Cardiac muscle cell (in vitro differentiated cells and primary cell): ENCODE results near the gene LOXL4. TPM values are rescaled to one million over a fixed set of nuclear protein-coding genes. Genes with fewer than 3 reads are reported as not detected.

Source experiments
- DNase-seq, 2 donors: peaks; one replicate each; pipeline versions ENCODE4 v3.0.0 to v3.0.0-alpha.2; 2010 to 2017; ENCODE audit warnings: low read depth in 1 of 2, low spot score in 1 of 2
- H3K27ac ChIP-seq: fragments of 200-600 bp; sonication (generic); 2 replicates; pipeline ENCODE4 v1.5.1; 2016
- H3K27me3 ChIP-seq: fragments of 200-600 bp; sonication (generic); 2 replicates; pipeline ENCODE4 v1.6.0; 2016; ENCODE audit warnings: control low read depth
- H3K36me3 ChIP-seq: fragments of 200-600 bp; sonication (generic); 2 replicates; pipeline ENCODE4 v1.5.1; 2016; ENCODE audit warnings: control low read depth
- H3K4me1 ChIP-seq: fragments of 200-600 bp; sonication (generic); 2 replicates; pipeline ENCODE4 v1.8.1; 2017; ENCODE audit warnings: low read depth, mild to moderate bottlenecking, mixed run types
- H3K4me3 ChIP-seq: fragments of 200-600 bp; sonication (generic); 2 replicates; pipeline ENCODE4 v1.5.1; 2016; ENCODE audit warnings: mild to moderate bottlenecking
- H3K9me3 ChIP-seq: fragments of 200-600 bp; sonication (generic); 2 replicates; pipeline ENCODE4 v1.5.1; 2017; ENCODE audit warnings: low read depth, mild to moderate bottlenecking, control low read depth
- polyA plus RNA-seq: library from polyadenylated mRNA; unstranded; fragments of >200 nt; fragmentation: Nextera tagmentation; extraction: Ambion mirVana; gene quantifications from 2 replicates; pipeline ENCODE4 v1.2.1, GENCODE V29; 2016
- total RNA-seq: library from RNA; depleted of rRNA; stranded (reverse); fragments of >200 nt; gene quantifications from 2 replicates; pipeline ENCODE4 v1.2.3, GENCODE V29; 2016
- TF ChIP-seq, protein P1 (sequence below): IDR thresholded peaks from 2 replicates; pipeline ENCODE4 v1.5.1; 2012; ENCODE audit warnings: low read depth, mild to moderate bottlenecking, low read length

The LOXL4 gene
- total RNA-seq (2.2 and 10.9 TPM in 2 replicates), polyA plus RNA-seq (3.1 and 9.1 TPM in 2 replicates)

- Histone ChIP-seq H3K27ac (peak within 1 kb of the TSS; percentile 57), H3K36me3 (no peaks in the 10 kb centered on the region), H3K27me3 (no peaks in the 10 kb centered on the region), H3K4me3 (peak within 1 kb of the TSS; percentile 17), H3K4me1 (peaks cover 25% of the 10 kb centered on the region), H3K9me3 (no peaks in the 10 kb centered on the region)
- DNase-seq, result peak; percentile 40 to 47
- TF ChIP-seq, protein P1, sequence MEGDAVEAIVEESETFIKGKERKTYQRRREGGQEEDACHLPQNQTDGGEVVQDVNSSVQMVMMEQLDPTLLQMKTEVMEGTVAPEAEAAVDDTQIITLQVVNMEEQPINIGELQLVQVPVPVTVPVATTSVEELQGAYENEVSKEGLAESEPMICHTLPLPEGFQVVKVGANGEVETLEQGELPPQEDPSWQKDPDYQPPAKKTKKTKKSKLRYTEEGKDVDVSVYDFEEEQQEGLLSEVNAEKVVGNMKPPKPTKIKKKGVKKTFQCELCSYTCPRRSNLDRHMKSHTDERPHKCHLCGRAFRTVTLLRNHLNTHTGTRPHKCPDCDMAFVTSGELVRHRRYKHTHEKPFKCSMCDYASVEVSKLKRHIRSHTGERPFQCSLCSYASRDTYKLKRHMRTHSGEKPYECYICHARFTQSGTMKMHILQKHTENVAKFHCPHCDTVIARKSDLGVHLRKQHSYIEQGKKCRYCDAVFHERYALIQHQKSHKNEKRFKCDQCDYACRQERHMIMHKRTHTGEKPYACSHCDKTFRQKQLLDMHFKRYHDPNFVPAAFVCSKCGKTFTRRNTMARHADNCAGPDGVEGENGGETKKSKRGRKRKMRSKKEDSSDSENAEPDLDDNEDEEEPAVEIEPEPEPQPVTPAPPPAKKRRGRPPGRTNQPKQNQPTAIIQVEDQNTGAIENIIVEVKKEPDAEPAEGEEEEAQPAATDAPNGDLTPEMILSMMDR, result no peak
Observed at GRCh38 chr10:98267894-98268693, at the start of gene LOXL4. LOXL4 (minus strand) TSS chr10:98268194; CDS start chr10:98263019, 5,175 bp downstream.

DNA sequence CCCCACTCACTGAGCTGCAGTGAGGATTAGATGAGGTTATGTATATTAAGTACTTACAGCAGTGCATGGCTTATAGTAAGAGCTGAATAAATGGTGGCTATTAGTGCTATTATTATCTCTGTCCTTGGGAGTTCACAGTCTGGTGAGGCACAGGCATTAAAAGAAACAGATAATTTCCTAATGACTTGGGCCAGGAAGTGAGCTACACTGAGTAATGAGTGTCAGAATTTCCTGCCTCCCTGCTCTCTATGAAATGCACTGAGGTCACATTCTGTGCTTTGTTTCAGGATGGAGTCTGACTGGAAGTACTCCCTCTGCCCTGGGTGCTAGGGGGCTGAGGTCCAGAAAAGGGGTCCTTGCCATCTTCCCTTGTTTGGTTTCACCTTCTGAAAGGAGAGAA is 48.7 kb upstream of the LOXL4 start:
- TF ChIP-seq, protein P1, result no peak
- H3K4me1 ChIP-seq, result peaks cover 15% of the 10 kb centered on the region
- peak in 1 of 2 donors; percentile 58 for DNase-seq
- no peaks in the 10 kb centered on the region for H3K9me3 ChIP-seq
- H3K27me3 ChIP-seq, result no peaks in the 10 kb centered on the region
- H3K36me3 ChIP-seq, result no peaks in the 10 kb centered on the region
- H3K4me3 ChIP-seq, result no peak overlapping the region
- no peak overlapping the region for H3K27ac ChIP-seq

GRCh38 chr10:98316170-98316569 is 48.2 kb upstream of the LOXL4 start:
- H3K4me1 ChIP-seq, result peaks cover 14% of the 10 kb centered on the region
- no peaks in the 10 kb centered on the region for H3K9me3 ChIP-seq
- H3K27me3 ChIP-seq, result no peaks in the 10 kb centered on the region
- H3K36me3 ChIP-seq, result no peaks in the 10 kb centered on the region
- H3K4me3 ChIP-seq, result no peak overlapping the region
- TF ChIP-seq, protein P1, result no peak
- DNase-seq, result no peak
- no peak overlapping the region for H3K27ac ChIP-seq

DNA sequence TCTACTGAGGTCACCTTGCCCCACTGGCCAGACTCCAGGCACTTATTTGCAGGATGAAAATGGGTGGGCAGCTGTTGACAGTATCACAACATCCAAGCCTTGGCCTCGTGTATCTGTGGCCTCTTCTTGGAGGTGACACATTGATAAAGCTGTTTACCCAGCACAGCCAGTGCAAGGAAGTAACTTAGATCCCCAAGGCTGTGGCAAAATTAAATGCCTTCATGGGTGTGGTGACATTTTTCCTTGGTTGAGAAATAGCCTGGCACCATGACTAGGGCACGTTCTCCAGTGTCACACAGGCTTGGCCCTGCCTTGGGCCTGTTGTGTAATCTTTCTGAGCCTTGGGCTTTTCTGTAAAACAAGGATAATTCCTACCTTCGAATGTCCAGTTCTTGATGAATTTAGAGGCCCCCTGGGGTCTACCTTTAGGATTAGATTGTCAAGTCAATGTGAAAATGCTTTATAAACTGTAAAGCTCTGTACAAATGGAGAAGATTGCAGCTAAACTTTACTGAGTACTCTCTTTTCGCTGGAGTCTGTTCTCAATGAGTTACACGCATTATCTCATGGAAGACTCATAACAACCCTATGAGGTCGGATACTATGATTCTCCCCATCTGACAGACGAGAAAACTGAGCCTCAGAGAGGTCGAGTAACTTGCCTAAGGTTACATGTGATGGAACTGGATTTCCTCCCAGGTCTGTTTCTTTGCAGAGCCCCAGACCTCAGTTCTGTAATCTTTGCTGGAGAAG is 46.7 kb upstream of the LOXL4 start:
- Histone ChIP-seq H3K9me3 (no peaks in the 10 kb centered on the region), H3K4me3 (no peak overlapping the region), H3K27me3 (no peaks in the 10 kb centered on the region), H3K27ac (no peak overlapping the region), H3K4me1 (peaks cover 11% of the 10 kb centered on the region), H3K36me3 (no peaks in the 10 kb centered on the region)
- TF ChIP-seq, protein P1, result no peak
- no peak for DNase-seq

DNA sequence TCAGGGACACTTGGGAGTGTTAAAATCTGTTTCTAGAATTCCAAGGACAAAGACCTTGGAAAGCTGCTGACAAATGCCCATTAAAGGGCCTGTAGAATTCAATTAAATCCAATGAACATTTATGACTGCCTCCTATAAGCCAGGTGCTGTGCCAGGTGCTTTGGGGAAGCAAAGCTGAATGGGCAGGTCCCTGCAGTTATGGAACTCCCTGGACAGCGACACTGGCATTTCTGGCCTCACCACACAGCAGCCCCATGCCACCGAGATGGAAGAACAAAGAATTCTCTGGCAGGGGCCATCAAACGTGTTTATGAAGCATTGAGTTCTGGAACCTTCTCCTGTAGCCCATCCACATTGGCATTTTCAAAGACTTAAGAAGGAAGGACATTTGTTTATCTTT is 45.6 kb upstream of the LOXL4 start:
- Histone ChIP-seq H3K36me3 (no peaks in the 10 kb centered on the region), H3K27me3 (no peaks in the 10 kb centered on the region), H3K4me1 (peaks cover 20% of the 10 kb centered on the region), H3K27ac (no peak overlapping the region), H3K4me3 (no peak overlapping the region), H3K9me3 (no peaks in the 10 kb centered on the region)
- TF ChIP-seq, protein P1, result no peak
- no peak for DNase-seq
